Left colon (tissue), 2 donors: ENCODE measurements around the gene BEX1. TPM values are rescaled to one million over a fixed set of nuclear protein-coding genes. Genes with fewer than 3 reads are reported as not detected.
"Not testable (repeated sequence)": the region's sequence is repeated elsewhere in the genome, so short reads cannot be mapped to it uniquely, and the experiment has no call there.

Source experiments
- ATAC-seq: fragments of 200-7000 bp; cut with Tn5 transposase; one replicate; pipeline ENCODE4 v1.9.1; 2020; ENCODE audit warnings: mild to moderate bottlenecking, moderate library complexity
- DNase-seq, 2 donors: peaks; one replicate each; pipeline ENCODE4 v3.0.0-alpha.2; 2020
- intact Hi-C, 2 donors: fragments of 100-400 bp; cut with DNase I in 1 of 2; cut with micrococcal nuclease in 1 of 2; formaldehyde crosslinking; loops; one replicate each; pipeline versions ENCODE4 v1.11.2 to v1.14.0; 2022; cut with DNase I, micrococcal nuclease
- long read RNA-seq: library from polyadenylated mRNA; unstranded; transcript quantifications from one replicate; pipeline ENCODE4 v2.0.0, GENCODE V29; 2021
- total RNA-seq, 2 donors: library from RNA; stranded (reverse); fragmentation: NEBNext Ultra II Directional; extraction: Animal tissue kit (Norgen Biotek cat#: 25700); gene quantifications; one replicate each; pipeline ENCODE4 v1.2.1, GENCODE V29; 2021
- donor health status: DM: no; HTN: no; CAD: no.
- donor health status: DM: yes; HTN: yes; CAD: no.

BEX1 gene
- total RNA-seq: 1 to 10 TPM; 1.2 to 1.6 TPM
- long read RNA-seq: 0 reads

DNA sequence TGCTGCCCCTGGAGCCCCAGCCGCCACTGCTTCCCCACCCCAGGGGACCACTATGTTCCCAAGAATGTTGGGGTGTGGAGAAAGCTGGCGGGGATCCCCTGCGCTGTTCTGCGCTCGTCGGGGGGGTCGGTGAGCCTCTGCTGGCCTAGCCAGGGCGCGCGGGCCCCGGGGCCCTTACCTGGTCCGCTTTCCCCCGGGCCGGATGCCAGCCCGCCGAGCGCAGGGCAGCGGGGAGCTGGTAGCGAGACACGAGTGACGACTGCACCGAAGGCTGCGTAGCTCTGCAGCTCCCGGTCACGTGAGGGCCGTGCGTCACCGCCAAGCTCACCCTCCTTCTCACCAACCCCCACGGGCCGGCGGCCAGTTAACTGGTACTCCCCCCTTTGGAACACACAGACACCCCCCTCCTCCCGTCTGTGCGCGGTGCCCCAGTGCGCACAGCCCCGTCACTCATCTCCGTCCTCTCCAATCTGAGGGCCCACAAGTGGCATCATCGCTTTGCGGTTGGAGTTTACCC, at the start of gene BEX1:
TSS of gene BEX1 (minus strand) at position 254 of the 517 bp plus-strand sequence. CDS start 897 bp downstream, outside the sequence.
- ATAC-seq (no peak), DNase-seq (no peak)
- intact Hi-C loops: no loop called here

DNA sequence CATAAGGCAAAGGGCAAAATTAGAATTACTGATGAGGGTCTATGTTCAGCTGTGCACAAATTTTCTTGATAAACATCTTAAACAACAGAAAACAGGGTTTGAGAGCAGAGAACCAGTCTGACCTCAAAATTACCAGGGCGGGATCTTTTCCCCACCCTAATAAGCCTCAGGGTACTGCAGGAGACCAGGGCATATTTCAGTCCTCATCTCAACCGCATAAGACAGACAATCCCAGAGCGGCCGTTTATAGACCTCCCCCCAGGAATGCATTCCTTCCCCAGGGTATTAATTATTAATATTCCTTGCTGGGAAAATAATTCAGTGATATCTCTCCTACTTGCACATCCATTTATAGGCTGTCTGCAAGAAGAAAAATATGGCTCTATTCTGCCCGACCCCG, 45.5 kb upstream of the BEX1 start:
- DNase-seq, ATAC-seq, intact Hi-C loops: not testable (repeated sequence)

DNA sequence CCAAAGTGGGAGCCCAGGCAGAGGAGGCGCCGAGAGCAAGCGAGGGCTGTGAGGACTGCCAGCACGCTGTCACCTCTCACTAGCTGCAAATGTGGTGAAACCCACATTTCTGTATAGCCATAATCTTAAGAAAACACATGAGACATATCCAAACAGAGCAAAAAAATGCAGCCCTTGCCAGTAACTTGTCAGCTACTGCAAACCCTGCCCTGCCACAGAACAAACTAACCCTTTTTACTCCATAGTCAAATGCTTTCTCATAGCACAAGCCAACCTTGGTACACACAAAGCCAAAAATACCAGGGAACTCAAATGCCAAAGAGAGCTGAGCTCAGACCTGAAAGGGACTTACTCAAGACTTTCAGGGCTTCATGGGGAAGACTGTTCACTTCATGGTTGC, 43.9 kb upstream of the BEX1 start:
- DNase-seq: no peak
- no peak for ATAC-seq
- intact Hi-C loops: no loop called here

DNA sequence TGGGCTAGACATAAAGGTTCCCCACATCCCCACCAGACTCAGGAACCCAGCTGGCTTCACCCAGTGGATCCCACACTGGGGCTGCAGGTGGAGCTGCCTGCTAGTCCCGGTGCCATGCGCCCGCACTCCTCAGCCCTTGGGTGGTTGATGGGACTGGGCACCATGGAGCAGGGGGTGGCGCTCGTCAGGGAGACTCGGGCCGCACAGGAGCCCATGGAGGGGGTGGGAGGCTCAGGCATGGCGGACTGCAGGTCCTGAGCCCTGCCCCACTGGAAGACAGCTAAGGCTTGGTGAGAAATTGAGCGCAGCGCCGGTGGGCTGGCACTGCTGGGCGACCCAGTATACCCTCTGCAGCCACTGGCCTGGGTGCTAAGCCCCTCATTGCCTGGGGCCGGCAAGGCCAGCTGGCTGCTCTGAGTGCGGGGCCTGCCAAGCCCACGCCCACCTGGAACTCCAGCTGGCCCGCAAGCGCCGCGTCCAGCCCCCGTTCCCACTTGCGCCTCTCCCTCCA, 43.3 kb upstream of the BEX1 start:
- DNase-seq, ATAC-seq, intact Hi-C loops: not testable (repeated sequence)

DNA sequence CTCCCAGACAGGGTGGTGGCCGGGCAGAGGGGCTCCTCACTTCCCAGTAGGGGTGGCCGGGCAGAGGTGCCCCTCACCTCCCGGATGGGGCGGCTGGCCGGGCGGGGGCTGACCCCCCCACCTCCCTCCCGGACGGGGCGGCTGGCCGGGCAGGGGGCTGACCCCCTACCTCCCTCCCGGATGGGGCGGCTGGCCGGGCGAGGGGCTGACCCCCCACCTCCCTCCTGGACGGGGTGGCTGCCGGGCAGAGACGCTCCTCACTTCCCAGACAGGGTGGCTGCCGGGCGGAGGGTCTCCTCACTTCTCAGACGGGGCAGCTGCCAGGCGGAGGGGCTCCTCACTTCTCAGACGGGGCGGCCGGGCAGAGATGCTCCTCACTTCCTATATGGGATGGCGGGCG, 40.4 kb upstream of the BEX1 start:
- intact Hi-C loops, ATAC-seq, DNase-seq: not testable (repeated sequence)

DNA sequence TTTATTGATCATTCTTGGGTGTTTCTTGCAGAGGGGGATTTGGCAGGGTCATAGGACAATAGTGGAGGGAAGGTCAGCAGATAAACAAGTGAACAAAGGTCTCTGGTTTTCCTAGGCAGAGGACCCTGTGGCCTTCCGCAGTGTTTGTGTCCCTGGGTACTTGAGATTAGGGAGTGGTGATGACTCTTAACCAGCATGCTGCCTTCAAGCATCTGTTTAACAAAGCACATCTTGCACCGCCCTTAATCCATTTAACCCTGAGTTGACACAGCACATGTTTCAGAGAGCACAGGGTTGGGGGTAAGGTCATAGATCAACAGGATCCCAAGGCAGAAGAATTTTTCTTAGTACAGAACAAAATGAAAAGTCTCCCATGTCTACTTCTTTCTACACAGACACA, 39.9 kb upstream of the BEX1 start:
- intact Hi-C loops, DNase-seq, ATAC-seq: not testable (repeated sequence)

DNA sequence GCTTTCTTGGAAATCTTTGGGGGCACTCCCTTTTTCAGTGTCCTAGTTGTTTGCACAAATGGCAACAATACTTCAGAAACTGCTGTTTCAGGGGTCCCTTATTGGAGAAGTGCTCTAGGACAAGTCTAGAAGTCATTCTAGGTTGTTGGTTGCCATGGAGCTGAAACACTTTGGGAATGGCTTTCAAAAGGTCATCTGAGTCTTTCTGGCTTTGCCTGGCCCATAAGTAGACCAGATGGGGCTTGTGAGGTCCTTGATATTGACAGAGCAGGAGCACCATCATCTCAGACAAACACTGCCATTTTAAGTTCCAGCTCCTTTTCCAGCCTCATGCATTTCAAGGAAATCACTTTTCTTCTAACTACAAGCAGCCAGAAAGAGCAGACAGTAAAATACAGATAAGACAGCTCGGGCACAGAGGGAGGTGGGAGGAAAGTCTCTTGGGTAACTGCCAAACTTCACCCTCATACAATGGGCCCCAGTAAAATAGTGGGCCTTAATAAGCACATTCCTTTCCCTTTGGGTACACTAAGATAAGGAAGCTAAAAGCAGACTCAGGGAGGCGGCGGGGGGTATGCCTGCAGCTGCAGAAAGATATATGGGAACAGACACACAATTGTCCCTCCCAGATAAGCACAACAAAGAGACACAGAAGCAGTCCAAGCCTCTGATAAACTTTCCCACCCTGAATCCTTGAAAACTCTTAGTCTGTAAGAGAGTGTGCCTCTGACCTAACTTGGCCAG, 37.5 kb upstream of the BEX1 start:
- ATAC-seq (no peak), DNase-seq (no peak)
- intact Hi-C loops: no loop called here

DNA sequence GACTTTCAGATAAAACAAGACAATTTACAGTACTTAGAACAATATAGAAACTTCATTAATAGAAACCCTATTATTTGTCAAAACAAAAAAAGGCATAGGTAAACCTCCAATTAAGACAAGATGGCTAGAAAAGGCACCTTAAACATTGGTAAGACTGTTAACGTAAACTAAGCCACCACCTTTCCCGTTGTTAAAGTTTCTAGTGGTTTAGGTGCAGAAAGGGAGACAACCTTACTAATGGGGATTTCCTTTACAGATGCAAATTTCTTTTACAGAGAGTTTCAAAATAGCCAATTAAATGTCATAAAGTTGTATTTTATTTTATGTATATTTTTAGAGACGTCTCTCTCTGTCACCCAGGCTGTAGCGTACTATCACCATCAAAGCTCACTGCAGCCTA, 36.5 kb upstream of the BEX1 start:
- intact Hi-C loops: no loop called here
- ATAC-seq: no peak
- DNase-seq: no peak

DNA sequence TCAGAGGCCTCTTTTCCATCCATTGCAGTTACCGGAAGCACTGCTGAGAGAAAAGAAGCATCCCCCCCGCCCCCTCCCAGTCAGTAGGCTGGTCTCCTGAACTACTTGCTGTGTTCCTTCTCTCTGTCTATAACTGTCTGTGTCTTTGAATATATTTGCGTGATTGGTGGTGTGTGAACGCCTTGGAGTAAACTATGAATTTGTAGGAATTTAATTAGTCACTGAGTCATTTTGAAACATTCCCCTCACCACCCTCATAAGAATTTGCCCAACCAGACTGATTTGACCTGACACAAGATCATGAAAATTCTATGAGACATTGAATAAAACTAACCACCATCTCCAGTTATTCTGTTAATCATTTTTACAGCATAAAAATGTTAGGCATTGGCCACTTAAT, 35.7 kb upstream of the BEX1 start:
- ATAC-seq: no peak
- DNase-seq: no peak
- intact Hi-C loops: no loop called here

DNA sequence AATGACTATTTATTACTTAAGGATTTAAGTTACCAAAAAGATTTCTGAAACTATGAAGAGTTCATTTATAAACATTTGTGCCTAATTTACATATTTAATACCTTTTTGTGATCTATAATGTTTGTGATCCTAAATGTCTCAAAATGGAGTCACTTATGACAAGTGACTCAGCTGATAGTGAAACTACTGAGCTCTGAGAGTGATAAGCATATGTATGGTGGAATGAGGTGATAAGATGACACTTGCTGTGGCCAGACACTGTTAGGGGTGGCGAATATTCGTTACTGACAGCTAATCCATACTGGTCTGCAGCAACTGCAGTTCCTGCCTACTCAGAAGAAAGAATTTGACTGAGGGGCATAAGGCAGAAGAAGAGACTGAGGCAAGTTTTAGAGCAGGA, 34.5 kb upstream of the BEX1 start:
- no peak for ATAC-seq
- no peak for DNase-seq
- intact Hi-C loops: no loop called here

DNA sequence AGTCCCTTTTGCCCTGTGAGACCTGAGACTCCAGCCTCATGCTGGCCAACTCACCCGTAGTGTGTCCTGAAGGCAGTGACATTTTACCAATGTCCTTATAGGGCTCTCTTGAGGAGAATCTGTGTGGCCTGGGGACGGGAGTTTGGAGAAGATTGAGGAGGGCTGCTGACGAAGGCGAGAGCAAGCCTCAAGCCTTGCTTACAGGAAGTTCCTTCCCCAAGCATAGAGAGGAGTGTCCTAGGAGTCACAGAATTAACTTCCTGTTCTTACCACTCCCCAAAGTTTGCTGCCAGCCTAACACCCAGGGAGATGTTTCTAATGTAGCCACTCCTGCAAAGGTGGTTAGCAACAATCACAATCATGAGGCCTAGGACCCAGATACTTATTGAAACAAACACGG, 29.0 kb upstream of the BEX1 start, which contains the start of gene NXF3:
TSS of gene NXF3 (minus strand) at position 202 of the 400 bp plus-strand sequence. CDS start at position 82, 120 bp downstream.
- intact Hi-C loops: no loop called here
- ATAC-seq (peak; percentile 38), DNase-seq (no peak)

DNA sequence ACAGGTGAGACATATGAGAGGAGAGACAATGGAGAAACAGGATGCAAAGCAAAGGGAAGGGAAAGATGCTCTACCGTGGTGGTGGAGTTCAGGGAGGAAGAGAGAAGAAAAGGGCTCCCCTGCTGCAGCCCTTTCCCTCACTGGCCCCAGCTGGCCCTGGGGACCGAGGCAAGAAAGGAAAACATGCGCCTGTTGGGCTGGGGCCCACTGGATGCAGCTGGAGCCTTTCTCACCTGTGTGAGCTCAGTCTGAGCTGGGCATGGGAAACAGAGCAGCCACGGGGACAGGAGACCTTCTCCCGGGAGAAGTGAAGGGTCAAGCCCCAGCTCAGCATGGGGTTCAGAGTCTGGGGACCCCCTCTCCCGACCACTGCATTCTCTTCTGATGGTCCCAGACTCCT, 17.1 kb upstream of the BEX1 start:
- ATAC-seq (no peak), DNase-seq (no peak)
- intact Hi-C loops: no loop called here

DNA sequence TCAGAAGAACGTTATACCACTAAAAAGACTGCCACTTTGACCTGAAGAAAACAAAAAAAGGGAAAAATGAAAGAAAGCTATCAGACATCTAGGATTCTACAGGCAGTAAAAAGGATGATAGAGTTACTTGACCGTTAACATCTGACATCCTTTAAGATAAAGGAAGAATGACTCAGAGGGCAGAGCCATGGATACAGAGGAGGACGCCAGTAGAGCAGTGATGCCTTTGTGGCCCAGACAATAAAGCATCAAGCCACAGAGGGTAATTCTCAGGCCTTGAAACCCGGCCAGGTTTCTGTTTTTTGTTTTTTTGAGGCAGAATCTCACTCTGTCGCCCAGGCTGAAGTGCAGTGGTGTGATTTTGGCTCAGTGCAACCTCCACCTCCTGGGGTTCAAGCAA, 9.5 kb upstream of the BEX1 start:
- ATAC-seq (no peak), DNase-seq (no peak)
- intact Hi-C loops: no loop called here

DNA sequence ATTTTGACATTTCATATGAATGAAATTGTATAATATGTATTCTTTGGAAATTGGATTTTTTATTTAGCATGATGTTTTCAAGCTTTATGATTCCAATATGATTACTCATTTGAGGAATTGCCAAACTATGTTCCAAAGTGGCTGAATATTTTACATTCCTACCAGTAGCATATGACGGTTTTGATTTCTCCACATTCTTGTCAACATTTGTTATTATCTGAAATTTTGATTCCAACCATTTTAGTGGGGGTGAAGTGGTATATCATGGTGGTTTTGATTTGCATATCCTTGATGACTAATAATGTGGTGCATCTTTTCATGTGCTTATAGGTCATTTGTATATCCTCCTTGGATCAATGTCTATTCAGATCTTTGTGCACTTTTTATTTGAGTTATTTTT, 2.6 kb upstream of the BEX1 start:
- ATAC-seq (no peak), DNase-seq (no peak)
- intact Hi-C loops: no loop called here

DNA sequence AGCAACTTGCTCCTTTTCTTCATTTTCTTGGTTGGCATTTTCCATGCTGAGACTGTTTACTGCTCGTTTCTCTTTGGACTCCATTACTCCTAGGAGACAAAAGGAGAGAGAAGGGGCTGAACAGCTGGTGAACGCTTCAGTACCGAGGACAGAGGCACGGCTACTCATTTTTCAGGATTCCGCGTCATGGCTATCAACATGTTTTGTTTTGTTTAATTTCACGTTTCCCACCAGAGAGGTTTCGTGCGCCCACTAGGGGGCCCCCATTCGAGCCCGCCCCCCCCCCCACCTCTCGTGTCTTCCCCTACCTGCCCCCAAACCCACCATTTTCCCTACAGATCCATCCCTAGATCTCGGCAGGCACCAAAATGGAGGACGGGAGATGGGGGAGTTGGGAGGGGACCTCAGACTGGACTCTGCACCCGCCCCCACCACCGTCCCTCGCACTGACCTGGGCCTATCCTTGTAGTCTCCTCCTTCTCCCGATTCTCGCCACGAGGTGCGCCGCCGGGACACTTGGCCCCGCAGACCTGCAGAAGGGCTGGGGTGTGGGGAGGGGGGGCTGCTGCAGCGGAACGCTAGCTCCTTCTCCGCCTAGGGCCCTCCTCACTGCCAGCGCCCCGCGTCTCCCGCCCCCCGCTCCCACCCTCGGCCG, 653 bp downstream of the BEX1 start:
- ATAC-seq (no peak), DNase-seq (no peak)
- intact Hi-C loops: no loop called here

DNA sequence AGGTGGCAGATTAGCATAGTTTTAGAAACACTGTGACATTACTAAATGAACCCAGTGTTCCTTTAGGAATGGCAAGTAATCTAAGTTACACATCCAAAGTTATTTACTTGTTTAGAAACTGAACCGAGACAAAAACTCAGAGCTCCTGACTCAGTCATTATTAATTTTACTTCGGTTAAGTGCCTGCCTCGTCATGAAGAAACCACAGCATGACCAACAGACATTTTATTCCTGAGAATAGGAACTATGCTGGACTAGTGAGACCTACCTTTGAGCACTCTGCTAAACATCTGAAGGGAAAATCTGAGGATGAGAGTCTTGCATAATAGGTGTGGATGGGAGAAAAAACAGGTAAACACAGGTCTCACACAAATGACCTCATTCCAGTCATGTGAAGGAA, 2.5 kb downstream of the BEX1 start:
- no peak for DNase-seq
- ATAC-seq: no peak
- intact Hi-C loops: no loop called here

DNA sequence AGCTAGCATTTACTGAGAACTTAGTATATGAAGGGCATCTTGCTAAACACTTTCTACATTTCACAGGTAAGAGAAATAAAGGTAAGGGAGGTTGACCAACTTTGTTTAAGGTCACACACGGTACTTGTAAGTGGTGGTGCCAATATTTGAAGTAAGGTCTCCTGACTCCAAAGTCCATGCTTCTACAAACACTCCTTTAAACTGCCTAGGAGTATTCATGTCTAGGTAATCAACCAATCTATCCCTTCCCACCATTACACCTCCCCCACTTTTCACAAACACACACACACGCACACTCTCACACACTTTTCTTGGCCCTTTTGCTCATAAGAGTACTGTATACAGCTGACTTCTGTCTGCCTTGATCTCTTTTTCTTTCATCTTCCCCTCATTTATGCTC, 7.1 kb downstream of the BEX1 start:
- ATAC-seq: peak; percentile 75
- DNase-seq: no peak
- intact Hi-C loops: no loop called here

DNA sequence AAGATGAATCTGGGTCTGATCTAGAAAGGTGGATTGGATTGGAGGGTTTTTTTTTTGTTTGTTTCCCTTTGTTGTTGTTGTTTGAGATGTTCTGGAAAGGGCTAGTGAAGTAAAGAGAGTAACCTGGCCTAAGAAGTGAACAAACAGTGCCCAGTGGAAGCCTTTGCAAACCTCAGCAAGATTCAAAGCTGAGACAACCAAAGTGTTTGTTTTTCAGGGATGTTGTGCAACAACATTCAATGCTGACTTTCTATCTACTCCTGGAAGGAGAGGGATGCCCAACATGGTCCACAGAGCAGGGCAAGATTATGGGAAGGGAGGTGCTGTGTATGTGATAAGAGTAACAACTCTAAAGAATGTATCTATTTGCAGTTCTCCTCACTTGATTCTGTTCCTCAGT, 11.3 kb downstream of the BEX1 start:
- ATAC-seq (no peak), DNase-seq (no peak)
- intact Hi-C loops: no loop called here

DNA sequence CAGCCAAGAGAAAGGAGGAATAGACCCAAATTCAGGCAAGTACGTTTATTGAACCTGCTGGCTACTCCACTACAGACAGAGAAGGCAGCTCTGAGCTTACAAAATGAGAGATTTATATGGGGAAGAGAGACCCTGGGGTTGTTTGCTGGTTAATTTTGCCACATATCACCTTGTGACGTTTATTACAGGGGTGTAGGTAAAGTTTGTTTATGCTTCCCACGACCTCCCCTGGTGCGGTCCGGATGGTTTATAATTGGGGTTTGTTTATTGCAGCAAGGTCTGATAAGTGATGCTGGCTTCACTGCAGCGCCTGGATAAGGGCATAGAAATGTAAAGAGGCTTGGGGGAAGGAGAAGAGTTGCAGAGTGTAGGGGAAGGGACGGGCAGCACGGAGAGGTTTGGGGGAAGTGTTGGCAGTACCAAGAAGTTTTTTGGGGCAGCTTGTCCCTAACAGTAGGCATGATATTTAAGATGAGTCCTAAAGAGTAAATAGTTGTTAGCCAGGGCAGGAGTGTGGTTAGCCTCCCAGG, 12.6 kb downstream of the BEX1 start:
- intact Hi-C loops: no loop called here
- no peak for ATAC-seq
- DNase-seq: no peak

DNA sequence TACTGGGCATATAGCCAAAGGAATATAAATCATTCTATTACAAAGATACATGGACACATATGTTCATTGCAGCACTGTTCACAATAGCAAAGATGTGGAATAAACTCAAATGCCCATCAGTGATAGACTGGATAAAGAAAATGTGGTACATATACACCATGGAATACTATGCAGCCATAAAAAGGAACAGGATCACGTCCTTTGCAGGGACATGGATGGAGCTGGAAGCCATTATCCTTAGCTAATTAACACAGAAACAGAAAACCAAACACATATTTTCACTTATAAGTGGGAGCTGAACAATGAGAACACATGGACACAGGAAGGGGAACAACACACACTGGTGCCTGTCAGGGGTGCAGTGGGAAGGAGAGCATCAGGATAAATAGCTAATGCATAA, 30.6 kb downstream of the BEX1 start:
- DNase-seq, ATAC-seq, intact Hi-C loops: not testable (repeated sequence)
